Right ventricle myocardium superior (tissue), 1 donor: Measurements from ENCODE around the gene GOSR1. TPM values are rescaled to one million over a fixed set of nuclear protein-coding genes. Genes with fewer than 3 reads are reported as not detected.
A peak's percentile ranks its signal among the peaks of the same experiment; 100 is the strongest.
"Not testable (repeated sequence)": the region's sequence is repeated elsewhere in the genome, so short reads cannot be mapped to it uniquely, and the experiment has no call there.

ENCODE experiments used
- ATAC-seq: fragments of 200-7000 bp; cut with Tn5 transposase; one replicate; pipeline ENCODE4 v1.9.1; 2020; ENCODE audit warnings: mild to moderate bottlenecking; ENCODE audit not compliant: poor library complexity
- DNase-seq: peaks from one replicate; pipeline ENCODE4 v3.0.0-alpha.2; 2020
- intact Hi-C: fragments of 100-400 bp; cut with DNase I; formaldehyde crosslinking; loops from one replicate; pipeline ENCODE4 v1.11.2; 2022
- total RNA-seq: library from RNA; stranded (reverse); fragmentation: NEBNext Ultra II Directional; extraction: Animal tissue kit (Norgen Biotek cat#: 25700); gene quantifications from one replicate; pipeline ENCODE4 v1.2.1, GENCODE V29; 2021
- donor health status: DM: no; HTN: yes; CAD: no; lungs with severe emphysema.

GOSR1 gene
- total RNA-seq, 1 donor from 2014 or later, result 29.7 TPM

- peak; percentile 32 for ATAC-seq
- intact Hi-C loops, result no loop called here
- no peak for DNase-seq
Measured at GRCh38 chr17:30534938-30535921, 58.0 kb downstream of the GOSR1 start.

- intact Hi-C loops, DNase-seq, ATAC-seq: not testable (repeated sequence)
Measured at GRCh38 chr17:30536846-30537245, 59.6 kb downstream of the GOSR1 start.

- intact Hi-C loops, DNase-seq, ATAC-seq: not testable (repeated sequence)
Measured at GRCh38 chr17:30537667-30538066, 60.5 kb downstream of the GOSR1 start.

- DNase-seq (no peak), ATAC-seq (no peak)
- intact Hi-C loops, result no loop called here
Measured at GRCh38 chr17:30541802-30542201, 64.6 kb downstream of the GOSR1 start.

- no peak for ATAC-seq
- intact Hi-C loops, result no loop called here
- DNase-seq, result no peak
Measured at GRCh38 chr17:30543456-30543855, 66.2 kb downstream of the GOSR1 start.

GRCh38 chr17:30545024-30545423, 67.8 kb downstream of the GOSR1 start:
- DNase-seq (no peak), ATAC-seq (no peak)
- intact Hi-C loops, result no loop called here

GRCh38 chr17:30547778-30548573, 70.8 kb downstream of the GOSR1 start:
- DNase-seq, result no peak
- intact Hi-C loops, result no loop called here
- no peak for ATAC-seq

- ATAC-seq, intact Hi-C loops, DNase-seq: not testable (repeated sequence)
Measured at GRCh38 chr17:30549181-30549580, 72.0 kb downstream of the GOSR1 start.

- ATAC-seq, result no peak
- DNase-seq, result no peak
- intact Hi-C loops, result no loop called here
Measured at GRCh38 chr17:30549864-30550511, 72.8 kb downstream of the GOSR1 start.

- no peak for ATAC-seq
- intact Hi-C loops, result no loop called here
- no peak for DNase-seq
Measured at GRCh38 chr17:30550512-30551273, 73.5 kb downstream of the GOSR1 start.

GRCh38 chr17:30551274-30551995, 74.2 kb downstream of the GOSR1 start:
- intact Hi-C loops, ATAC-seq, DNase-seq: not testable (repeated sequence)

GRCh38 chr17:30551996-30552339, 74.8 kb downstream of the GOSR1 start:
- DNase-seq (no peak), ATAC-seq (no peak)
- intact Hi-C loops, result no loop called here

- DNase-seq, result no peak
- ATAC-seq, result no peak
- intact Hi-C loops, result no loop called here
Measured at GRCh38 chr17:30552994-30553566, 75.9 kb downstream of the GOSR1 start.

- DNase-seq, intact Hi-C loops: not testable (repeated sequence)
Measured at GRCh38 chr17:30553823-30554440, 76.7 kb downstream of the GOSR1 start.

GRCh38 chr17:30554839-30555751, 77.9 kb downstream of the GOSR1 start:
- intact Hi-C loops, result no loop called here
- peak; percentile 39 for ATAC-seq
- no peak for DNase-seq

More at GRCh38 chr17:30553823-30554440, 76.7 kb downstream of the GOSR1 start:
- not testable (repeated sequence) for ATAC-seq

GRCh38 chr17:30555942-30556341, 78.7 kb downstream of the GOSR1 start:
- DNase-seq, result no peak
- intact Hi-C loops, result no loop called here
- no peak for ATAC-seq
